Fibroblast of skin of scalp (primary cell): Measurements from ENCODE around the gene GLIS2.
"Not testable (repeated sequence)": the region's sequence is repeated elsewhere in the genome, so short reads cannot be mapped to it uniquely, and the experiment has no call there.

Source experiments
- DNase-seq: peaks from one replicate; pipeline ENCODE4 v3.0.0-alpha.2; 2013

GLIS2 gene

DNA sequence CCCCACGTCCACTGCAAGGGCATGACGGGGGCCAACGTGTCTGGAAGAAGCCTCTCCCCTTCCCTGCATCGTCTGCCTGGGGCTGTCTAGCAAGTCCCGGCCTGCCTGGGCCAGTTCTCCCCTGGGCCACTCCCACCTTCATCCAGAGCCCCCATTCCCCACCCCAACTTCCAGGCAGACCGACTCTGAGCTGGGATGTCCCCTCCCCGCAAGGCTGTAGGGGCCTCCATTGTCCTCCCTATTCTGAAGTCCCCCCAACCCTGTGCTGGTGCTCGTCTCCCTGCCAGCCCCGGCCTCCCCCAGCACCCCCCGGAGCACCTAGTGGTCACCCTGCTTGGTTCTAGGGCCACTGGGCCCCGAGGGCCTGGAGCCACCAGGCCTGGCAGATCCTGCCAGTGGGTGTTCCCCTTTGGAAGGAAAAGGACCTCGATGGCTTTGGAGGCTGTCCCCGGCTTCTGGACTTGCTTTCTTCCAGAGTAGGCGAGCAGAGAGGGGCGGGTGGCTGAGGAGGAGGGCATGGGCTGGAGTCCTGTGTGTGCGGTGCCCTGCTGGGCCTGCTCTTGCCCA lies 4.8 kb downstream of the GLIS2 start:
- DNase-seq = no peak

DNA sequence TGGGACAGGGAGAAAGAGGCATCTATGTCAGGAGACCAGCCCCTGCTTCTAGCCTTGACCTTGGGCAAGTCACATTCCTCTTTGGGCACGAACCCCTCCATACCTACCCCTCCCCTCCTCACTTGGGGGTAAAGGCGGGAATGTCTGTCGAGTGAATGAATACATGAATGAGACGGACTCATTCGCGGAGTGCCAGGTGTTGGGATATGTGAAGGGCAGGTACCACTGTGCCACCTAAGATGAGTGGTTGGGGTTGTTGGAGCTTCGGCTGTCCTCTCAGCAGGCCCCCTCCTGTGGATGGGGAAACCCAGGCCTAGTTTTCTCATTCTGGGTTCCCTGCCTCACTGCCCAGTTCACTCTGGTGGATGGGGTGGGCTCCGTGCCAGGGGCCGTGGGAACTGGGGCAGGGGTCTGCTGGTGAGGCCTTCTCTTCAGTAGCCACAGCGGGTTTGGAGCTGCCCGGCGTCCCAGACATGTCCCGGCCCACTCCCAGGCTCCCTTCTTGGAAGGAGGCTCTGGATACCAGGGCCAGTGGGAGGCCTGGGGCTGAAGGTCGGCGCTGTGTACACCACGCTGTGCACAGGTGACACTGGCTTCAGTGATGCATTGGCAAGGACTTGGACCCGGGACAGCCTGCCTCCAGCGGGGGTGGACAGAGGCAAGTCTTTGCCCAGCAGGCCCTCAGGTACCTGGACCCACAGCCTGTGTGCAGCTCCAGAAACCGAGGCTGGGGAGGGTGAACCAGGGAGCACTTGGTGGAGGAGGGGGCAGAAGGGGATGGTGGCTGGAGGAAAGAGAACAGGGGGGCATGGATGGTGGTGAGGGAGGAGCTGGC lies 5.6 kb downstream of the GLIS2 start:
- no peak for DNase-seq

DNA sequence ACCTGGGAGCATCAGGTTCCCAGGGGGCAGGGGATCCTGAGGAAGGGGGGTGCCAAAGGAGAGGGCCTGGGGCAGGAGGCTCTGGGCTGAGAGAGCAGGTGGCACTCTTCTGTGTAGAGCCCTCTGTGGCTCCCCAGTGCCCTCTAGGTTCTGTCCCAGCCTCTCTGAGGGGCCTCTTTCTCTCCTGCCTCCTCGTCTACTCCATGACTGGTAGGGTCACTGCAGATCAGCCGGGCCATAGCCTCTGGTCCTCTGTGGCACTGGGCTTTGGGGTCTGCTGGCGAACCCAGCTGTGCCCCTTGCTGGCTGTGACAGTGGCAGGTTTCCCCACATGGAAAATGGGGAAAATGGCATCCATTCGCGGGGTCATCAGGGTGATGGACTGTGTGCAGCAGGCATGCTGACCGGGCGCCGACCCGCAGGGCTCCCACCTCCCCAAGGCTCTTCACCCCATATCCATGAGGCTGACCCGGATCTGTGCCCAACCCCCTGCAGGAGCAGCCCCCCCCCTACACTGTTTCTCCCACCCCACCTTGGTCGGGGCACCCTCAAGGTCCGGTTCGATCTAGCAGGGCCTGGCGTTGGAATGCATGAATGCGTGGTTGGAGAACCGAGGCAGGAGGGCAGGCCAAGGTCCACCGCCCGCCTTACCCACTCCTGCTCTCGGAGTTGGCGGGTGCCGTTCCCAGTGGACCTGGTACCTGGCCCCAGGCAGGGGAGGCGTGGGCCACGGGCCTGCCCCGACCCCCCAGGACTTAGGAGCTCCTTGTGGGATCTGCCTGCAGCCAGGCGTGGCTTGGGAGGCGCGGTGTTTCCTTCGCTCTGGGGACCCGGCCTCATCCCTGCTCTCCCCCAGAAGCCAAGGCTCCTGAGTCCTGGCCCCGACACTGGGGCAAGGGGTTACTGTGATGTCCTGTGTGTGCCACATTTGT lies 6.5 kb downstream of the GLIS2 start:
- DNase-seq = no peak

DNA sequence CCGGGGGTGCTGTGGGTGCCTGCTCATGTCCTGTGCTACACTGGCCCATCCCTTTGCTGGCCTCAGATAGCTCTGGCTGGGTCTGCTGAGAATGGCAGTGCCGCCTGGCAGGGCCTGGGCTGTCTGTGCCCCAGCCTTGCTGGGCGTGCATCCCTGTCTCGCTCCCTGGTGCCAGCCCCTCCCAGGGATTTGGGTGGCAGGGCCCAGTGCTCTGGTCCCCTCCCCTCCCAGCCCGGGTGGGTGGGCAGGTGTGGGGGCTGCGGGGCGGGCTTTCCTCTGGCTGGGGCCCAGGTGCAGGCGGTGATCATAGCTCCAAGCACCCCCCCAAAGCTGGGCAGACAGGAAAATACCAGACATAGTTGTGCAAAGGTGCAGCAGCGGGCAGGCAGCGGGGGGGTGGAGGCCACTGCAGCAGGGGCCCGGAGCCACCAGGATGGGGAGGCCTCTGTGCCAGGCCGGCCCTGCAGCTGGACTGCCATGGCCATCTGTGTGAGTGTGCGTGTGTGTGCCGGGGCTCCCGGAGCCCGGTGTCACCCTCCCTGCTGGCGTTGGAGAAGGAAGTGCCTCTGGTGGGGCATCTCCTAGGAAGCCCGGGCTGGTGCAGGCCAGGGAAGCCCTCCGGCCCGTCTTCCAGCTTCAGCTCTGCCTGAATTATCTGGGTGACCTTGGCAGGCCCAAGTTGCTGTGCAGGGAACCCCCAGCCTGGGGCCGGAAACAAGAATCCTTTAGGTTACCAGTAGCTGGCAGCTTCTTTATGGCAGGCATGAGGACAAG lies 7.4 kb downstream of the GLIS2 start:
- no peak for DNase-seq

DNA sequence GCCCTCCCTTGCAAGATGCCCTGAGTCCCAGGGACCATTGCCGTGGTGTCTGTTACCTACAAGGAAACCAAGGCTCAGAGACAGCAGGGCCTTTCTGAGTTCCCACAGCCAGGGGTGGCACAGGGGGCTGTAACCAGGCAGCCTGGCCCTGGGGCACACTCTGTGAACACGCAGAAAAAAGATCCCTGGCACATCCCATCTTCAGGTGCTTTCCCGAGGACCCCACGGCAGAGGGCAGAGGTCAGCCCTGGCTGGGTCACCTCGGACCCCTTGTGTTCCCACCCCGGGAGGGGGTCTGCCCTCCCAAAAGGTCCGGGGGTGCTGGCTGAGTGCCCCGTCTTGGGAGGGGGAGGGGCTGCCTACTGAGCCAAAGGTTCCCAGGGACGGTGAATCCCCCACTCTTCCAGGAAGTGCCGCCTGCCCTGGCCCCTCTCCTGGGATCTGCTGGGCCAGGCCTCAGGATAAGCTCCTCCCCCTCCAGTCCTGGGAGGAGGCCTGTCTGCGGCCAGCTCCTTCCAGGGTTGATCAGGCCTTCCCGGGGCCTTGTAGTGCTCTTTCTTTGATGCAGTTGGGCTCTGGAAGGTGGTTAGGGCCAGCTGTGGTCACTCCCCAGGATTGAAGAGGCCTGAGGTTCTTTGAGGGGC lies 8.1 kb downstream of the GLIS2 start:
- DNase-seq = peak; percentile 66

DNA sequence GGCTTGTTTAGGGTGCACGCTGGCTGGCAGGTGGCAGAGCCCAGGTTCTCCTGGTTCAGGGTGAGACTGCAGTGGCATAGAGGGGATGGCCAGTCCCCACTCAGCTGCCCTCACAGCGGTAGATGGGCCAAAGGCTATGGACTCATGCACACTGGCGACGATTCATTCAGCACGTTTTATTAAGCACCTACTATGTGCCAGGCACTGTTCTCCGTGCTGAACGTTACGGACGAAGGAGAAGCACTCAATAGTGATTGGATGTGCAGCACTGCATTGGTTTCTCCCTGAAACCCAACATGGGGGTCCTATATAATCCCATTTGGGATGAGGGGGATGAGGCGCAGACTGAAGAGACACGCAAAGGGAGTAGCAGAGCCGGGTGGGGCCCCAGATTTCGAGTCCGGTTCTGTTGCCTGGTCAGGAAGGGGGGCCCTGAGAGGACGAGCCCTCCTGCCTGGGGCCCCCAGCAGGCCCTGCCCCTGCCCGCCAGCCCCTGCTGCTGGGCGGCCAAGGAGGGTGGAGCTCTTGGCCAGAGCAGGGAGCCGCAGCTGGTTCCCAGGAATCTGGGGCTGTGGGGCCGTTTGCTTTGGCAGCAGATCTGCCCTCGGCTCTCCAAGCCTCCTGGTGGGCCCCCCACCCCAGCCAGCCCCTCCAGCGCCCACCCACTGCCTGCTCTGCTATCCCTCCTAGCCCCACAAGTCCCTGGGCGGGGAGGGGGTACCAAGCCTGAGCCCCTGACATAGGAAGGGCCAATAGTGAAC lies 8.8 kb downstream of the GLIS2 start:
- no peak for DNase-seq

DNA sequence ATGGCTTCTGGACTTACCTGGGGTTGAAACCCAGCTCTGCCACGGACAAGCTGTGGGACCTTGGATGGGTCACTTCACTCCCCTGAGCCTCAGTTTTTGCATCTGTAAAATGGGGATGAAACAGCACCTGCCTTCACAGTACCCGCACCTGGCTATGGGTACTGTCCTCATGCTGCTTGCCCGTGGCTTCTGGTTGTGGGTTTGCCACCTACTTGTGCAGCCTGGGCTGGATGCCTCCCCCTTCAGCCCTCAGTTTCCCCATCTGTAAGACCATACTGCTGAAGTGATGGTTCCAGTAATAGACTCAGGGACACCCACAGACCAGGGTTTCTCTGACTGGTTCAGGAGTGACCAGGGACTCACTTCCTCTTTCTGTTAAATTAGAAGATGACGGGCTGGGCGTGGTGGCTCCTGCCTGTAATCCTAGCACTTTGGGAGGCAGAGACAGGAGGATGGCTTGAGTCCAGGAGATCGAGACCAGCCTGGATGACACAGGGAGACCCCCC lies 9.4 kb downstream of the GLIS2 start:
- no peak for DNase-seq

DNA sequence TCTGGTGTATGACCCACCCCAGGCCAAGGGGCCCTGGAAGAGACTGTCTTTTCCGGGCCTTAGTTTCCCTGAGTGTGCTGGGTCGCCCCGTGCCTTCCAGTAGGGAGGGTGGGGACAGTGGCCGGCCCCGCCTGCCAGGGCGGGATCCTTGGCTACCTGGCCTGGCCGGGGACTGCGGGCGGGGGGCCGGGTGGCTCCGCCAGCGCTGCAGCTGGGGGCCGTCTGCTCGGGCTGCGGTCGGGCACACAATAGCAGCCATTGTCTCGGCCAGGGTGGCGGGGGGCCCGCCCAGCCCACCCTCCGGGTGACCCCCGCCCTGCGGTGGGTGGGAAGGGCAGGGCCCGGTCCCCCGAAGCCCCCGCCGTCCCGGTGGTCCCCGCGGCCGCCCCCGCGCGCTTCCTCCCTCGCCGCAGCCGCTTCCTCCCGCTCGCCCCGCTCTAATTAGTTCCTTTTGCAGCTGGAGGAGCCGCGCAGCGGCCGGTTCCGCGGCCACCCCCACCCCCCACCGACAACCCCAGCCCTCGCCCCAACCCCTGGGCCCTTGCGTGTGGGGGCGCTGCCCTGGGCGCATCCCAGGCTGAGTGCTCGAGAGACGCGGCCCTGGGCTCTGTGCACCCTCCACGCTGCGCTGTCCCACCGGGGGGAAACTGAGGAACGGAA lies 11.6 kb downstream of the GLIS2 start:
- no peak for DNase-seq

DNA sequence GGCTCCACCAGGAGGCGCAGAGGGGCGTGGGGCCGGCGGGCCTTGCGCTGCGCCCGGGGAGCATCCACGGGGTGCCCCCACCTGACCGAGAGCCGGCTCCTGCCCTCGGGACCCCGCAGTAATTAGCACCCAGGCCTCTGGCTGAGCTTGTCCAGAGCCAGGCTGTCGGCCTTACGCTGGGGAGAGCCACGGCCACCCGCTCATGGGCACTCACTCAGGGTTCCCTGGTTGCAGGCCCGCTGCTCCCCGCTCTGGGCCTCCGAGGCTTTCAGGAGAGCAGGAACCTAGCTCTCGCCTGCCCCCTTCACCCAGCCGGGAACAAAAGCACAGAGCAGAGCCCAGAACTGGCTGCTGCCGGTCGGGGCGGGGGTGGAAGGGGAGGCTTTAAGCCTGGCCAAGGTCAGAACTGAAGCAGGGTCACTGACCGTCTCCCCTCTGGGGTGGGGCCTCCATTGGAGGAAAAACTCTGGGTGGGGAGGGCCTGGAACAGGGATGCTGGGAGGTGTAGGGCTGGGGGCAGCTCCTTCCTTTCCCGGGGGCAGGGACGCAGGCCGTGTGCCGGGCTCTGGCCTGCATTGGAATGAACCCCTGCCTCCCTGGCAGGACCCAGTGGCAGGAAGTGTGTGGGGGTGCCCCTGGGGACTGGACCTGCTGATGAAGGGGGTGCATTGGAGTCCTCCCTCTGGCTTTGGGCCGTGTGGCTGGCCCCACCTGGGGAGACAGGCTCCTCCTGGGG lies 12.3 kb downstream of the GLIS2 start:
- peak; percentile 81 for DNase-seq

DNA sequence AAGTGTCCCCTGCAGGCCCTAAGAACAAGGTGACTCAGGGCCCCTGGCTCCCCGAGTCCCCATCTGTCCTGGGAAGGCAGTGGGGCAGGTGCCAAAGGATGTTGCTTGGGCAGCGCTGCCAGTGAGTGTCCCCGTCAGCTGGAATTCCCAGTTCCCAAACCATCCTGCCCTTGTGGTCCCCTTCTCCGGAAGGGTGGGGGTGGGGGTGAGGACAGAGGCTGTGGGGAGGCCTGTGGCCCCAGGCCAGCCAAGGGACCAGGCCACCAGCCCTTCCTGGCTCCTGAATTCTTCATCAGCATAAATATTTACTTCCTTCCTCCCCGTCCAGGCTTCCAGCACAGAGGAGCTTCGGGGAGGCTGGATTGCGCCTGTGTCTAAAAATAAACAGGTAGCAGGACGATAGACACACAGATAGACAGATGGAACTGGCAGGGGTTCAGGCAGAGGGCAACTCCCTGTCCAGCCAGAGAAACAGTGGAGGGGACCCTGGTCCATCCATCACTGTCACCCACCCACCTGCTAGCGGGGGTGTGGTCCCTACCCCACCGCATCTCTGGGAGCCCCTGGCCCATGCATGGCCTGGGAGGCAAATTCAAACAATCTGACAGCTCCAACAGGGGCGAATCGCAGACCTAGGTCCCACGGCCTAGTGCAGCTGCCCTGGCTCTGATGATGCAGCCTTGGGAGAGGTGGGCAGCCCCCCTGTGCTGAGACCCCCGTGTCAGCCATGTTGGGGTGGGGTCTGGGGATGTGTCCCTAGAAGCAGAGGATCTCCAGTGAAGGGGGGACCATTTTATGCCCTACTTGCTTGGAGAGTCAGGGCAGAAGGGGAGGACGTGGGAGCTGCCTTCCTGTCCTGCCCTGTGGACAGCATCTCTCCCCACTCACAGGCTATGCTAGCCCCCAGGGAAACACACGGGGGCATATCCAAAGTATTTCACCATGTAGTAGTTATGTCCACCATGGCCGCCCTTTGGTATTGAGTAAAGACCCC lies 13.2 kb downstream of the GLIS2 start:
- DNase-seq = no peak

DNA sequence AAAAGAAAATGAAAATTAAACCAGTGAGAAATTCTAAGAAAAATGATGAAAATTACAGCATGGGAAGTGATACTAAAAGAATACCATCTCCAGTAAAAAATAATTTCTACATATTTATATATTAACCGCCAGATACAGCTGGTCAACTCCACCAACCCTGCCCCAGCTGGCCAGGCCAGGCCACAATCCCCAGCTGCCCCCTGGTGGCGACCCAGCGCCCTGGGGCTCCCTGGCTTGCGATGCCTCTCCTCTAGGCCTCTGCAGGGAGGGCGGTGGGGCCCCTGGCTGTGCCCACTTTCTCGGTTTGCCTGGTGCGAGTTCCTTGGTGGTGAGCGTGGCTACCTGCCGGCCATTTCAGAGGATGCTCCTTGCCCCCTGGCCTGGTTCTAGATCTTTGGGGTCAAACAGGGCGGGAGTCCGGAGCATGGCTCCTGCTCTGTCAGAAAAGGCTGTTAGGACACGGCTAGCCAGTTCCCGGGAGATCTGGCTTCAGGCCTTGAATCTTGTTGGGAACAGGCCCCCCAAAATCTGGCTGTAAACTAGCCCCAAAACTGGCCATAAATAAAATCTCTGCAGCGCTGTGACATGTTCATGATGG lies 14.5 kb downstream of the GLIS2 start:
- peak; percentile 67 for DNase-seq

DNA sequence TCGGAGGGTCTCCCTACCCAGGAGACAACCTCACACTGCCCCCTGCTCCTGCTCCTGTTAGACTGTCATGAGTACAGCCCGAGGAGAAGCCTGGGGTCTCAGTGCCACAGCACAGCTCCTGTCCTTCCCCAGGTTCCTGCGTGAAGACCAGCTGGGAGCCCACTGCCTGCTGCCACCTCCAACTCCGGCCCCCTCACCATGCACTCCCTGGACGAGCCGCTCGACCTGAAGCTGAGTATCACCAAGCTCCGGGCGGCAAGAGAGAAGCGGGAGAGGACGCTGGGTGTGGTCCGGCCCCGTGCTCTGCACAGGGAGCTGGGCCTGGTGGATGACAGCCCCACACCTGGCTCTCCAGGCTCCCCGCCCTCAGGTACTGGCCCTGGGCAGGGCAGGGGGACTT lies 16.2 kb downstream of the GLIS2 start:
- no peak for DNase-seq

DNA sequence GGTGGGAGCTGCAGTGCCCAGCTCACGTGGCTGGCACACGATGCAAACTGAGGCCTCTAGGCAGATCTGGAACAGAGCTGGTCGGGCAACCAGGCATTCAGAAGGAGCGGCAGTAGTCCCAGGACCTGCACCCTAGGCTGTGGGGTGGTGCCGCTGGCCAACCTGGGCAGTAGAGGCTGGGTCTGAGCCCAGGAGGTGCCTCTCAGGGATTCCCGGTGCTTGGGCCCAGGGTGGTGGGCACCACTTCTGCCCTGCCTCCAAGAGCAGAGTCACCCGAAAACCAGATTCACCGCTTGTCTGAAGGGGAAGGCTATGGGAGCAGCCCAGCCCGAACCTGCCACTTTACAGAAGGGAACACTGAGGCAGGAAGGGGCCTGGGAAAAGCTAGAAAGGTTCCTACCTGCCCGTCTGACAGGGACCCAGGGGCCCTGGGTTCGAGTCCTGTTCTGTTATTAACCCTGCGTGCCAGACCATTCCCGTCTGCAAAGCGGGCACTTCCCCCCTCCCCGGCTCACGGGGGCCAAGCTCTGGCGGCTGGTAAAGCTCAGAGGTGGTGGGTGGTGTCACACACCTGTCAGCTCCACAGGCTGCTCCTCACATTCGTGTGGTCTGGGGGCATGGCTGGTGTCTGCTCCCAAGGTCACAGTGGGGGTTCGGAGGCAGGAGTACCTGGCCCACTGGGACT lies 16.9 kb downstream of the GLIS2 start:
- DNase-seq = no peak

DNA sequence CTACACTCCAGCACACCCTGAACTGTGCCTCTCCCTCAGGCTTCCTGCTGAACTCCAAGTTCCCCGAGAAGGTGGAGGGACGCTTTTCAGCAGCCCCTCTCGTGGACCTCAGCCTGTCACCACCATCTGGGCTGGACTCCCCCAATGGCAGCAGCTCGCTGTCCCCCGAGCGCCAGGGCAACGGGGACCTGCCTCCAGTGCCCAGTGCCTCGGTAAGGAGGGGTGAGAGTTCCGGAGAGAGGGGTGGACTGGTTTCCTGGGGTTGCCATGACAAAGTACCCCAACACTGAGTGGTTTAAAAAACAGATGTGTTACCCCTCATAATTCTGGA lies 17.4 kb downstream of the GLIS2 start:
- DNase-seq = no peak

DNA sequence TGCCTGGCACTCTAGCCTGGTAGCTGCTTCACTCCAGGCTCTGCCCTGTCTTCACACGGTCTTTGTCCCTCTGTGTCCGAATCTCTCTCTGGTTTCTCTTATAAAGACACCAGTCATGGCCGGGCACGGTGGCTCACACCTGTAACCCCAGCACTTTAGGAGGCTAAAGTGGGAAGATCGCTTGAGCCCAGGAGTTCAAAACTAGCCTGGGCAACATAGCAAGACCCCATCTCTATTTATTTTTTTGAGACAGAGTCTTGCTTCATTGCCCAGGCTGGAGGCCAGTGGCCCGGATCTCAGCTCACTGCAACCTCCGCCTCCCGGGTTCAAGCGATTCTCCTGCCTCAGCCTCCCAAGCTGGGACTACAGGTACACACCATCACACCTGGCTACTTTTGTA lies 17.8 kb downstream of the GLIS2 start:
- not testable (repeated sequence) for DNase-seq

DNA sequence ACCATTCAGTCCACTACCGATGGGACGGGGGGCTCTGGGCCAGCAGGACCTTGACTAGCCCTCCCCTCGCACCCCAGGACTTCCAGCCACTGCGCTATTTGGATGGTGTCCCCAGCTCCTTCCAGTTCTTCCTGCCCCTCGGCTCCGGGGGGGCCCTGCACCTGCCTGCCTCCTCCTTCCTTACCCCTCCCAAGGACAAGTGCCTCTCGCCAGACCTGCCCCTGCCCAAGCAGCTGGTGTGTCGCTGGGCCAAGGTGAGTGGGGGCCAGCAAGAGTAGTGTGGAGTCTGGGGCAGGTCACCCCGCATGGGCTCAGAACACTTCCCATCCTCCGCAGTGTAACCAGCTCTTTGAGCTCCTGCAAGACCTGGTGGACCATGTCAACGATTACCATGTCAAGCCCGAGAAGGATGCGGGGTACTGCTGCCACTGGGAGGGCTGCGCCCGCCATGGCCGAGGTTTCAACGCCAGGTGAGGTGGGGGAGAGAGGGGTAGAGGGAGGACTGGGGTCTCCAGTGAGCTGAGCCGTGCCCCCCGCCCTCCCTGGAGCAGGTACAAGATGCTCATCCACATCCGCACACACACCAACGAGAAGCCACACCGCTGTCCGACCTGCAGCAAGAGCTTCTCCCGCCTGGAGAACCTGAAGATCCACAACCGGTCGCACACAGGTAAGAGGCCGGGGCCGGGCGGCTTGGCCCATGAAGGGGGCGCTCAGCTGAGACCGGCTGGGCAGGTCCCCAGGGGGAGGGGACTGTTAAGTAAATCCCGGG lies 19.0 kb downstream of the GLIS2 start:
- no peak for DNase-seq
